Mammary epithelial cell (primary cell): ENCODE results near the gene BLOC1S5.

Experiments used
- CTCF ChIP-seq, 2 donors: IDR thresholded peaks in 1 of 2; conservative IDR thresholded peaks in 1 of 2; 2 replicates each; pipeline ENCODE4 v1.5.1; 2011 to 2012; ENCODE audit warnings: inconsistent platforms in 2 of 2, low read length in 2 of 2, mild to moderate bottlenecking in 2 of 2, control low read depth in 1 of 2, low read depth in 1 of 2; ENCODE audit not compliant: insufficient read depth in 1 of 2; ENCODE audit errors: extremely low read depth in 1 of 2
- EZH2 ChIP-seq: IDR thresholded peaks from 2 replicates; pipeline ENCODE4 v1.6.1; 2012; ENCODE audit warnings: low read length, inconsistent platforms, borderline replicate concordance

- TF ChIP-seq CTCF (conservative IDR thresholded peaks at IDR 0.05 in 1 of 2, IDR thresholded peaks at IDR 0.05 in 1 of 2; ENCODE audit: extremely low read depth in 1 of 2, insufficient read depth in 1 of 2, low read depth in 1 of 2, low read length in 2 of 2): no peak
- no peak for TF ChIP-seq EZH2
Observed at GRCh38 chr6:7993952-7994351, 70.2 kb downstream of the BLOC1S5 start.
